Measurements from ENCODE around the gene HDAC4.

GRCh38 chr2:239321596-239322415 is 79.0 kb downstream of the HDAC4 start:
- TF ChIP-seq CTCF (IDR thresholded peaks at IDR 0.05; ENCODE audit: low read length) (no peak), EZH2phosphoT487 (IDR thresholded peaks at IDR 0.05; ENCODE audit: low read length) (no peak), EZH2 (optimal IDR thresholded peaks at IDR 0.05; ENCODE audit: low read depth, low read length) (no peak)
